ENCODE data around the gene TNFRSF21.

GRCh38 chr6:47248446-47248845 is 61.3 kb downstream of the TNFRSF21 start:
- no peak for TF ChIP-seq CTCF (optimal IDR thresholded peaks at IDR 0.05 in 1 of 3, IDR thresholded peaks at IDR 0.05 in 1 of 3, conservative IDR thresholded peaks at IDR 0.05 in 1 of 3; ENCODE audit: extremely low read depth in 1 of 3, insufficient read depth in 2 of 3, low read length in 3 of 3)
- TF ChIP-seq EZH2 (IDR thresholded peaks at IDR 0.05; ENCODE audit: low read length) = no peak
